ENCODE results near the gene CILP.

DNA sequence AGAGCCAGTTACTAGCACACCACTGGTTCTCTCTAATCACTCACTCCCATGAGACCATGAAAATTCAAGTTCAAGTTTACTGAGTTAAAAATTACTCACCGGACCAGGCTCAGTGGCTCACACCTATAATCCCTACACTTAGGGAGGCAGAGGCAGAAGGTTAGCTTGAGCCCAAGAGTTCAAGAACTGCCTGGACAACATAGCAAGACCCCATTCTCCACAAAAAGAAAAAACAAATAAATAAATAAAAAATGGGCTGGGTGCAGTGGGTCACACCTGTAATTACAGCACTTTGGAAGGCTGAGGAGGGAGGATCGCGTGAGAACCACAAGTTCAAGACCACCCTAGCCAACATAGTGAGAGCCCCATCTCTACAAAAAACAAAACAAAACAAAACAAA, 21.2 kb upstream of the CILP start:
- TF ChIP-seq, protein P1, sequence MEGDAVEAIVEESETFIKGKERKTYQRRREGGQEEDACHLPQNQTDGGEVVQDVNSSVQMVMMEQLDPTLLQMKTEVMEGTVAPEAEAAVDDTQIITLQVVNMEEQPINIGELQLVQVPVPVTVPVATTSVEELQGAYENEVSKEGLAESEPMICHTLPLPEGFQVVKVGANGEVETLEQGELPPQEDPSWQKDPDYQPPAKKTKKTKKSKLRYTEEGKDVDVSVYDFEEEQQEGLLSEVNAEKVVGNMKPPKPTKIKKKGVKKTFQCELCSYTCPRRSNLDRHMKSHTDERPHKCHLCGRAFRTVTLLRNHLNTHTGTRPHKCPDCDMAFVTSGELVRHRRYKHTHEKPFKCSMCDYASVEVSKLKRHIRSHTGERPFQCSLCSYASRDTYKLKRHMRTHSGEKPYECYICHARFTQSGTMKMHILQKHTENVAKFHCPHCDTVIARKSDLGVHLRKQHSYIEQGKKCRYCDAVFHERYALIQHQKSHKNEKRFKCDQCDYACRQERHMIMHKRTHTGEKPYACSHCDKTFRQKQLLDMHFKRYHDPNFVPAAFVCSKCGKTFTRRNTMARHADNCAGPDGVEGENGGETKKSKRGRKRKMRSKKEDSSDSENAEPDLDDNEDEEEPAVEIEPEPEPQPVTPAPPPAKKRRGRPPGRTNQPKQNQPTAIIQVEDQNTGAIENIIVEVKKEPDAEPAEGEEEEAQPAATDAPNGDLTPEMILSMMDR (IDR thresholded peaks at IDR 0.05), result no peak
- TF ChIP-seq SP1 (CRISPR knock-in tag; conservative IDR thresholded peaks at IDR 0.05) (no peak), ZNF232 (CRISPR knock-in tag; IDR thresholded peaks at IDR 0.05) (no peak), NFE2L1 (CRISPR knock-in tag; IDR thresholded peaks at IDR 0.05) (no peak), JUN (CRISPR knock-in tag; IDR thresholded peaks at IDR 0.05) (no peak), SMAD3 (CRISPR knock-in tag; IDR thresholded peaks at IDR 0.05; ENCODE audit: borderline replicate concordance) (no peak)
- TF ChIP-seq, protein P2, sequence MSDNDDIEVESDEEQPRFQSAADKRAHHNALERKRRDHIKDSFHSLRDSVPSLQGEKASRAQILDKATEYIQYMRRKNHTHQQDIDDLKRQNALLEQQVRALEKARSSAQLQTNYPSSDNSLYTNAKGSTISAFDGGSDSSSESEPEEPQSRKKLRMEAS (CRISPR knock-in tag; IDR thresholded peaks at IDR 0.05), result no peak
- TF ChIP-seq, protein P3, sequence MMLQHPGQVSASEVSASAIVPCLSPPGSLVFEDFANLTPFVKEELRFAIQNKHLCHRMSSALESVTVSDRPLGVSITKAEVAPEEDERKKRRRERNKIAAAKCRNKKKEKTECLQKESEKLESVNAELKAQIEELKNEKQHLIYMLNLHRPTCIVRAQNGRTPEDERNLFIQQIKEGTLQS (CRISPR knock-in tag; conservative IDR thresholded peaks at IDR 0.05), result no peak
- TF ChIP-seq, protein P4, sequence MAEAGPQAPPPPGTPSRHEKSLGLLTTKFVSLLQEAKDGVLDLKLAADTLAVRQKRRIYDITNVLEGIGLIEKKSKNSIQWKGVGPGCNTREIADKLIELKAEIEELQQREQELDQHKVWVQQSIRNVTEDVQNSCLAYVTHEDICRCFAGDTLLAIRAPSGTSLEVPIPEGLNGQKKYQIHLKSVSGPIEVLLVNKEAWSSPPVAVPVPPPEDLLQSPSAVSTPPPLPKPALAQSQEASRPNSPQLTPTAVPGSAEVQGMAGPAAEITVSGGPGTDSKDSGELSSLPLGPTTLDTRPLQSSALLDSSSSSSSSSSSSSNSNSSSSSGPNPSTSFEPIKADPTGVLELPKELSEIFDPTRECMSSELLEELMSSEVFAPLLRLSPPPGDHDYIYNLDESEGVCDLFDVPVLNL (CRISPR knock-in tag; IDR thresholded peaks at IDR 0.05; ENCODE audit: borderline replicate concordance, low read depth), result no peak
- TF ChIP-seq, protein P5, sequence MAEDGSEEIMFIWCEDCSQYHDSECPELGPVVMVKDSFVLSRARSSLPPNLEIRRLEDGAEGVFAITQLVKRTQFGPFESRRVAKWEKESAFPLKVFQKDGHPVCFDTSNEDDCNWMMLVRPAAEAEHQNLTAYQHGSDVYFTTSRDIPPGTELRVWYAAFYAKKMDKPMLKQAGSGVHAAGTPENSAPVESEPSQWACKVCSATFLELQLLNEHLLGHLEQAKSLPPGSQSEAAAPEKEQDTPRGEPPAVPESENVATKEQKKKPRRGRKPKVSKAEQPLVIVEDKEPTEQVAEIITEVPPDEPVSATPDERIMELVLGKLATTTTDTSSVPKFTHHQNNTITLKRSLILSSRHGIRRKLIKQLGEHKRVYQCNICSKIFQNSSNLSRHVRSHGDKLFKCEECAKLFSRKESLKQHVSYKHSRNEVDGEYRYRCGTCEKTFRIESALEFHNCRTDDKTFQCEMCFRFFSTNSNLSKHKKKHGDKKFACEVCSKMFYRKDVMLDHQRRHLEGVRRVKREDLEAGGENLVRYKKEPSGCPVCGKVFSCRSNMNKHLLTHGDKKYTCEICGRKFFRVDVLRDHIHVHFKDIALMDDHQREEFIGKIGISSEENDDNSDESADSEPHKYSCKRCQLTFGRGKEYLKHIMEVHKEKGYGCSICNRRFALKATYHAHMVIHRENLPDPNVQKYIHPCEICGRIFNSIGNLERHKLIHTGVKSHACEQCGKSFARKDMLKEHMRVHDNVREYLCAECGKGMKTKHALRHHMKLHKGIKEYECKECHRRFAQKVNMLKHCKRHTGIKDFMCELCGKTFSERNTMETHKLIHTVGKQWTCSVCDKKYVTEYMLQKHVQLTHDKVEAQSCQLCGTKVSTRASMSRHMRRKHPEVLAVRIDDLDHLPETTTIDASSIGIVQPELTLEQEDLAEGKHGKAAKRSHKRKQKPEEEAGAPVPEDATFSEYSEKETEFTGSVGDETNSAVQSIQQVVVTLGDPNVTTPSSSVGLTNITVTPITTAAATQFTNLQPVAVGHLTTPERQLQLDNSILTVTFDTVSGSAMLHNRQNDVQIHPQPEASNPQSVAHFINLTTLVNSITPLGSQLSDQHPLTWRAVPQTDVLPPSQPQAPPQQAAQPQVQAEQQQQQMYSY (CRISPR knock-in tag; IDR thresholded peaks at IDR 0.05), result no peak

Measured in WTC11 (cell line).